SIG-M5 treated with dmso at 0.1 percent for 504 hours (cell line): Measurements from ENCODE around the gene KRT78.

Experiments
- DNase-seq: peaks from one replicate; lab custom pipeline; 2025; ENCODE audit not compliant: unreplicated experiment; lab: John Stamatoyannopoulos, UW

Gene KRT78

GRCh38 chr12:52825961-52826360 is 22.8 kb downstream of the KRT78 start:
- no peak for DNase-seq

GRCh38 chr12:52824741-52825410 is 23.9 kb downstream of the KRT78 start:
- DNase-seq, result no peak

GRCh38 chr12:52823761-52824450 is 24.9 kb downstream of the KRT78 start:
- no peak for DNase-seq

GRCh38 chr12:52822771-52823510 is 25.9 kb downstream of the KRT78 start:
- DNase-seq, result no peak

- DNase-seq, result no peak
Measured at GRCh38 chr12:52821826-52822660, 26.8 kb downstream of the KRT78 start.

- no peak for DNase-seq
Measured at GRCh38 chr12:52821071-52821730, 27.6 kb downstream of the KRT78 start.

- no peak for DNase-seq
Measured at GRCh38 chr12:52820521-52820920, 28.3 kb downstream of the KRT78 start.

GRCh38 chr12:52819731-52820510 is 28.9 kb downstream of the KRT78 start:
- DNase-seq, result no peak

GRCh38 chr12:52818887-52819420 is 29.8 kb downstream of the KRT78 start:
- no peak for DNase-seq

- no peak for DNase-seq
Measured at GRCh38 chr12:52818388-52818787, 30.4 kb downstream of the KRT78 start.

GRCh38 chr12:52817699-52818238 is 31.0 kb downstream of the KRT78 start:
- DNase-seq, result no peak

GRCh38 chr12:52817003-52817698 is 31.6 kb downstream of the KRT78 start:
- no peak for DNase-seq

- no peak for DNase-seq
Measured at GRCh38 chr12:52815676-52816588, 32.9 kb downstream of the KRT78 start.

- no peak for DNase-seq
Measured at GRCh38 chr12:52815161-52815560, 33.6 kb downstream of the KRT78 start.

- no peak for DNase-seq
Measured at GRCh38 chr12:52814710-52815155, 34.1 kb downstream of the KRT78 start.

- DNase-seq, result peak; percentile 26
Measured at GRCh38 chr12:52813885-52814709, 34.7 kb downstream of the KRT78 start, which contains the start of gene KRT4. TSS of gene KRT4 (minus strand) at chr12:52814116. CDS start at chr12:52814058, 58 bp downstream.
